ENCODE measurements around the gene CEP295NL. TPM values are rescaled to one million over a fixed set of nuclear protein-coding genes. Genes with fewer than 3 reads are reported as not detected.
A peak's percentile ranks its signal among the peaks of the same experiment; 100 is the strongest.
"Not testable (repeated sequence)": the region's sequence is repeated elsewhere in the genome, so short reads cannot be mapped to it uniquely, and the experiment has no call there.

Gene CEP295NL
- total RNA-seq, 1 donor from 2014 or later: 2.6 TPM

DNA sequence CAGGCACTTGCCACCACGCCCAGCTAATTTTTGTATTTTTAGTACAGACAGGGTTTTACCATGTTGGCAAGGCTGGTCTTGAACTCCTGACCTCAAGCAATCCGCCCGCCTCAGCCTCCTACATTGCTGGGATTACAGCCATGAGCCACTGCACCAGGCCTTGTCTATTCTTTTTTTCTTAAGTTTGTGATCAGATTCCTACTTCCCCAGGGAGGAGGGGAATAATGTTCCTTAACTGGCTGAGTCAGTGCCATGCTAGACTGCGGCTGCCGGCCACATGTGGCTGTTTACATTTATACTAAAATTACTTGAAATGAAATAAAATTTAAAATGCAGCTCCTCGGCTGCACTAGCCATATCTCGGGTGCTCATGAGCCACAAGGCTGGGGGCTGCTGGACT is 34.6 kb downstream of the CEP295NL start:
- Mint-ChIP-seq H3K27me3 (no peaks in the 10 kb centered on the region), H3K9me3 (ENCODE audit: low read depth) (no peaks in the 10 kb centered on the region), H3K36me3 (ENCODE audit: insufficient read depth) (peaks cover 13% of the 10 kb centered on the region), H3K27ac (no peak overlapping the region), H3K4me1 (ENCODE audit: low read depth) (no peaks in the 10 kb centered on the region), H3K4me3 (ENCODE audit: low read depth) (no peak overlapping the region)
- no peak for DNase-seq (ENCODE audit: low spot score, unreplicated experiment)
- TF ChIP-seq, protein P1, sequence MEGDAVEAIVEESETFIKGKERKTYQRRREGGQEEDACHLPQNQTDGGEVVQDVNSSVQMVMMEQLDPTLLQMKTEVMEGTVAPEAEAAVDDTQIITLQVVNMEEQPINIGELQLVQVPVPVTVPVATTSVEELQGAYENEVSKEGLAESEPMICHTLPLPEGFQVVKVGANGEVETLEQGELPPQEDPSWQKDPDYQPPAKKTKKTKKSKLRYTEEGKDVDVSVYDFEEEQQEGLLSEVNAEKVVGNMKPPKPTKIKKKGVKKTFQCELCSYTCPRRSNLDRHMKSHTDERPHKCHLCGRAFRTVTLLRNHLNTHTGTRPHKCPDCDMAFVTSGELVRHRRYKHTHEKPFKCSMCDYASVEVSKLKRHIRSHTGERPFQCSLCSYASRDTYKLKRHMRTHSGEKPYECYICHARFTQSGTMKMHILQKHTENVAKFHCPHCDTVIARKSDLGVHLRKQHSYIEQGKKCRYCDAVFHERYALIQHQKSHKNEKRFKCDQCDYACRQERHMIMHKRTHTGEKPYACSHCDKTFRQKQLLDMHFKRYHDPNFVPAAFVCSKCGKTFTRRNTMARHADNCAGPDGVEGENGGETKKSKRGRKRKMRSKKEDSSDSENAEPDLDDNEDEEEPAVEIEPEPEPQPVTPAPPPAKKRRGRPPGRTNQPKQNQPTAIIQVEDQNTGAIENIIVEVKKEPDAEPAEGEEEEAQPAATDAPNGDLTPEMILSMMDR (IDR thresholded peaks at IDR 0.05; ENCODE audit: unreplicated experiment): no peak

GRCh38 chr17:78867046-78867445 is 36.0 kb downstream of the CEP295NL start:
- peaks cover 15% of the 10 kb centered on the region for H3K36me3 Mint-ChIP-seq (ENCODE audit: insufficient read depth)
- not testable (repeated sequence) for H3K27me3 Mint-ChIP-seq; H3K27ac Mint-ChIP-seq; H3K9me3 Mint-ChIP-seq (ENCODE audit: low read depth); H3K4me3 Mint-ChIP-seq (ENCODE audit: low read depth); H3K4me1 Mint-ChIP-seq (ENCODE audit: low read depth); DNase-seq (ENCODE audit: low spot score, unreplicated experiment)

DNA sequence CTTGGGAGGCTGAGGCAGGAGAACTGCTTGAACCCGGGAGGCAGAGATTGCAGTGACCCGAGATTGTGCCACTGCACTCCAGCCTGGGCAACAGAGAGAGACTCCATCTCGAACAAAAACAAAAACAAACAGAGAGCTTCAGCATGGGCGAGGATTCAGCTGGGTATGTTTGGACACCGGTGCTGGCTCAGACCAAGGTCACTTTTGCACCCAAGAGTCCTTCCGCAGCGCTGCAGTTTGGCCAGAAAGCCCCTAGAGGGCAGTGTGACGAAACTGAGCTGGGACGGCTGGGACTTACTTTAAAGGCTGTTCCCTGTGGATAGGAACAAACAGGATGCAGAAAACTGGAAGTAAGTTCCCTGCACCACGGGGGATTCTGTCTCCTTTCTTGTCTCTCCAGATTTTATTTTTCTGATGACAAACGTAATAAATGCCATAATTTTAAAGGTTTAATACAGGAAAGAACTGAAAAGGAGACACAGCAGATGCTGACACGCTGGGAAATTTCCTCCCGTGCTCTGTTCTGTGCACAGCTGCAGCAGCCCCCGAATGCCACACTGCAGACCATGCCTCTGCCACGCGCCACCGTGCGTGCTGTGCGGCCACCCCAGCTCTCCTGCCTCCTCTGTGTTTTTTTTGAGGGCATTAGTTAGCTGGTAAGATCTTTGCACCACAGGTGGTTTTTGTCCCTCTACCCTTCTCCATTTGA is 37.2 kb downstream of the CEP295NL start:
- H3K27ac Mint-ChIP-seq: no peak overlapping the region
- no peaks in the 10 kb centered on the region for H3K4me1 Mint-ChIP-seq (ENCODE audit: low read depth)
- H3K27me3 Mint-ChIP-seq: no peaks in the 10 kb centered on the region
- H3K36me3 Mint-ChIP-seq (ENCODE audit: insufficient read depth): peaks cover 18% of the 10 kb centered on the region
- TF ChIP-seq, protein P1 (IDR thresholded peaks at IDR 0.05; ENCODE audit: unreplicated experiment): peak; percentile 87
- no peaks in the 10 kb centered on the region for H3K9me3 Mint-ChIP-seq (ENCODE audit: low read depth)
- peak; percentile 74 for DNase-seq (ENCODE audit: low spot score, unreplicated experiment)
- H3K4me3 Mint-ChIP-seq (ENCODE audit: low read depth): no peak overlapping the region

GRCh38 chr17:78864117-78864516 is 38.9 kb downstream of the CEP295NL start:
- Mint-ChIP-seq H3K9me3 (ENCODE audit: low read depth) (no peaks in the 10 kb centered on the region), H3K27ac (no peak overlapping the region), H3K36me3 (ENCODE audit: insufficient read depth) (peaks cover 11% of the 10 kb centered on the region), H3K4me3 (ENCODE audit: low read depth) (no peak overlapping the region), H3K4me1 (ENCODE audit: low read depth) (no peaks in the 10 kb centered on the region), H3K27me3 (no peaks in the 10 kb centered on the region)
- TF ChIP-seq, protein P1 (IDR thresholded peaks at IDR 0.05; ENCODE audit: unreplicated experiment): no peak
- DNase-seq (ENCODE audit: low spot score, unreplicated experiment): no peak

DNA sequence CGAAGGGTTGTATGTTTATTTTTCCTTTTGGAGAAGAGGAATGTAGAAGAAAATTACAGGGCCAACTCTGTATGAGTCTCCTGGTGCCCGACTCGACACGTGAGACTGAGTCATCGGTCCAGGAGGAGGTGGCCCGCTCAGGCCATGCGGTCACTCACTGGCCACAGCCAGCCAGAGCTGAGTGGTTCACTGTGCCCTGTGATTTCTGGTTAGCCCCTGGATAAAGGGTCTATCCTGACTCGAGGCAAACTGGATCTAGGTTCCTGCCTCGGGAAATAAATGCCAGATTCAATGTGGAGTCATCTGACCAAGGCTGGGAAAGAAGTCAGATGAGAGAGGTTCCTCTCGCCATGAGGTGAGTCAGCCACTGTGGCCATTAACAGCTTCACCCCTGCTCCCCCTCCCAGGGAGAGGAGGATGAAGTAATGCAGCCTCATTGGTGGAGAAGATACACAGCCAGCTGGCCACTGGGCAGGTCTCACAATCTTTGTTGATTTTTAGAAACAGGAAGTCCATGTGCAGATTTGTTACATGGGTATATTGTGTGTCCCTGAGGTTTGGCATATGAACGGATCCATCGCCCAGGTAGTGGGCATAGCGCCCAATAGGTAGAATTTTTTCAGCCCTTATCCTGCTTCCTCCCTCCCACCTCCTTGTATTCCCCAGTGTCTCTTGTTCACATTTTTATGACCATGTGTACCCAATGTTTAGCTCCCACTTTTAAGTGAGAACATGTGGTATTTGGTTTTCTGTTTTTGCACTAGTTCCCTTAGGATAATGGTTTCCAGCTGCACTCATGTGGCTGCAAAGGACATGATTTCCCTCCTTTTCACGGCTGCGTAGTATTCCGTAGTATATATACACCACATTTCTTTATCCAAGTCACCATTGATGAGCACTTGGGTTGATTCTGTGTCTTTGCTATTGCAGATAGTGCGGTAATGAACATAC is 40.7 kb downstream of the CEP295NL start:
- peak overlapping the region; percentile 21 for H3K27ac Mint-ChIP-seq
- TF ChIP-seq, protein P1 (IDR thresholded peaks at IDR 0.05; ENCODE audit: unreplicated experiment): no peak
- H3K4me1 Mint-ChIP-seq (ENCODE audit: low read depth): no peaks in the 10 kb centered on the region
- H3K27me3 Mint-ChIP-seq: no peaks in the 10 kb centered on the region
- no peak overlapping the region for H3K4me3 Mint-ChIP-seq (ENCODE audit: low read depth)
- H3K36me3 Mint-ChIP-seq (ENCODE audit: insufficient read depth): peaks cover 11% of the 10 kb centered on the region
- H3K9me3 Mint-ChIP-seq (ENCODE audit: low read depth): no peaks in the 10 kb centered on the region
- no peak for DNase-seq (ENCODE audit: low spot score, unreplicated experiment)
